Colonic mucosa (tissue), 4 donors: ENCODE measurements around the gene CALHM2. TPM values are rescaled to one million over a fixed set of nuclear protein-coding genes. Genes with fewer than 3 reads are reported as not detected.
A peak's percentile ranks its signal among the peaks of the same experiment; 100 is the strongest.
"Not testable (repeated sequence)": the region's sequence is repeated elsewhere in the genome, so short reads cannot be mapped to it uniquely, and the experiment has no call there.

Source experiments
- DNase-seq: peaks from one replicate; pipeline ENCODE4 v3.0.0-alpha.2; 2020
- H3K27ac ChIP-seq: fragments of 200-600 bp; one replicate; pipeline ENCODE4 v1.8.0; 2021
- H3K27me3 ChIP-seq: fragments of 200-600 bp; one replicate; pipeline ENCODE4 v1.8.0; 2021
- H3K36me3 ChIP-seq: fragments of 200-600 bp; one replicate; pipeline ENCODE4 v1.8.0; 2021
- H3K4me1 ChIP-seq: fragments of 200-600 bp; one replicate; pipeline ENCODE4 v1.8.0; 2021; ENCODE audit warnings: mild to moderate bottlenecking
- H3K4me3 ChIP-seq: fragments of 200-600 bp; one replicate; pipeline ENCODE4 v1.8.0; 2021
- H3K9ac ChIP-seq, 2 donors: one replicate each; pipeline ENCODE4 v1.7.0; 2013; ENCODE audit warnings: control low read depth in 2 of 2, low read depth in 2 of 2, low read length in 2 of 2
- H3K9me3 ChIP-seq: fragments of 200-600 bp; one replicate; pipeline ENCODE4 v1.8.0; 2021
- intact Hi-C: fragments of 100-400 bp; cut with DNase I; formaldehyde crosslinking; loops from one replicate; pipeline ENCODE4 v1.14.1; 2022
- total RNA-seq, 2 donors: library from RNA; stranded (reverse); fragmentation: NEBNext Ultra II Directional in 1 of 2; extraction: Animal tissue kit (Norgen Biotek cat#: 25700) in 1 of 2; gene quantifications; one replicate each; pipeline ENCODE4 v1.2.1, GENCODE V29; 2021
- TF ChIP-seq, protein P1 (sequence below): fragments of 200-600 bp; IDR thresholded peaks from one replicate; pipeline ENCODE4 v1.8.0; 2022; ENCODE audit warnings: antibody characterized with exemption, mild to moderate bottlenecking
- donor health status: healthy.
- donor health status: DM: no; HTN: no; CAD: no.
- donor health status: DM: no; HTN: no; CAD: no.

The CALHM2 gene
- total RNA-seq, 2 donors from 2014 or later, result 3.5 to 8.0 TPM

DNA sequence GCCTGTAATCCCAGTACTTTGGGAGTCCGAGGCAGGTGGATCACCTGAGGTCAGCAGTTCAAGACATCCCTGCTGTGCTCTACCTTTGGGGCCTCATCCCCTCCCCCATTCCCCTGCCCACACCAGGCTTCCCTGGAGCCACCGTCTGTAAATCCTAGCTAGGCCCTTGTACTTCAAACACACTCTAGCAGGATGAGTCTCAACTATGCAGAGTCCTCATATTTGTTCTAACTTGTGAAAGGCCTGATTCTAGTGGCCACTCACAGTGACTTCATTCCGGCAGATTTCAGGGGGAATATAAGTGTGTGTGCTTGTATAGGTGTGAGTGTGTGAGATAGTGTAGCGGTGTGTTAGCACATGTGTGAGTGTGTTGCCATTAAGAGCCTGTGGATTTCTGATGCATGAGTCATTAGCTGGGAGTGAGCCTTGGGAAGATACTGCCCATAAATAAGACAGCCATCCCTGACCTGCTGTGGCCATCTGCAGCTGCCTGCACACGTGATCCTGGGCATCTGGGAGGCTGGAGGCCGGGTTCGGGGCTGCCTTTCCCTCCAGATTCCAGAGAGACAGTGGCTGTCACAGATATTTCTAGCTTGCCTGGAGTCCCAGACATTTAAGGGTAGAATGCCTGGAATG, 39.7 kb upstream of the CALHM2 start:
- no peaks in the 10 kb centered on the region for H3K4me1 ChIP-seq
- H3K4me3 ChIP-seq, result no peak overlapping the region
- peaks cover 29% of the 10 kb centered on the region for H3K27me3 ChIP-seq
- H3K27ac ChIP-seq, result no peak overlapping the region
- intact Hi-C loops, result no loop called here
- H3K36me3 ChIP-seq, result no peaks in the 10 kb centered on the region
- no peaks in the 10 kb centered on the region for H3K9me3 ChIP-seq
- no peak overlapping the region for H3K9ac ChIP-seq
- DNase-seq, result no peak
- TF ChIP-seq, protein P1, sequence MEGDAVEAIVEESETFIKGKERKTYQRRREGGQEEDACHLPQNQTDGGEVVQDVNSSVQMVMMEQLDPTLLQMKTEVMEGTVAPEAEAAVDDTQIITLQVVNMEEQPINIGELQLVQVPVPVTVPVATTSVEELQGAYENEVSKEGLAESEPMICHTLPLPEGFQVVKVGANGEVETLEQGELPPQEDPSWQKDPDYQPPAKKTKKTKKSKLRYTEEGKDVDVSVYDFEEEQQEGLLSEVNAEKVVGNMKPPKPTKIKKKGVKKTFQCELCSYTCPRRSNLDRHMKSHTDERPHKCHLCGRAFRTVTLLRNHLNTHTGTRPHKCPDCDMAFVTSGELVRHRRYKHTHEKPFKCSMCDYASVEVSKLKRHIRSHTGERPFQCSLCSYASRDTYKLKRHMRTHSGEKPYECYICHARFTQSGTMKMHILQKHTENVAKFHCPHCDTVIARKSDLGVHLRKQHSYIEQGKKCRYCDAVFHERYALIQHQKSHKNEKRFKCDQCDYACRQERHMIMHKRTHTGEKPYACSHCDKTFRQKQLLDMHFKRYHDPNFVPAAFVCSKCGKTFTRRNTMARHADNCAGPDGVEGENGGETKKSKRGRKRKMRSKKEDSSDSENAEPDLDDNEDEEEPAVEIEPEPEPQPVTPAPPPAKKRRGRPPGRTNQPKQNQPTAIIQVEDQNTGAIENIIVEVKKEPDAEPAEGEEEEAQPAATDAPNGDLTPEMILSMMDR, result no peak

DNA sequence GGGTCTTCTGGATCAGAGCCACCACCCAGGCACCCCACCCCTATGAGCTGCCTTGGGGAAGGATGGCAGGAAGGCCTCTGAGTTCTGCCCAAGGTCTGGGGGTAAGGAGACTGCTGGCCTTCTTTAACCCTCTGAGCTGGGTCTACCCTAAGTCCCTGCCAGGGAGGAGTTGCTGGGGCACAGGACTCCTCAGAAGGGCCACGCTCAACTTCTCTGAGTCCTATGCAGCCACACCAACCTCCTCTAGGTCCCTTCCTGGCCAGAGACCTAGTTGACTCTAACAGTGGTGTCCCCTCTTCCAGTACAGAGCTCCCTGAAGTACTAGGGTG, 38.8 kb upstream of the CALHM2 start:
- no peak for DNase-seq
- Histone ChIP-seq H3K4me1 (no peaks in the 10 kb centered on the region), H3K9ac (no peak overlapping the region), H3K27me3 (peaks cover 29% of the 10 kb centered on the region), H3K36me3 (no peaks in the 10 kb centered on the region), H3K27ac (no peak overlapping the region), H3K4me3 (no peak overlapping the region), H3K9me3 (no peaks in the 10 kb centered on the region)
- intact Hi-C loops, result no loop called here
- TF ChIP-seq, protein P1, result no peak

- Histone ChIP-seq H3K9ac (no peak overlapping the region), H3K27ac (no peak overlapping the region), H3K27me3 (no peaks in the 10 kb centered on the region), H3K4me1 (no peaks in the 10 kb centered on the region), H3K9me3 (no peaks in the 10 kb centered on the region), H3K4me3 (no peak overlapping the region), H3K36me3 (no peaks in the 10 kb centered on the region)
- DNase-seq, result no peak
- TF ChIP-seq, protein P1, result no peak
- intact Hi-C loops, result no loop called here
Measured at GRCh38 chr10:103487410-103487708, 35.2 kb upstream of the CALHM2 start.

DNA sequence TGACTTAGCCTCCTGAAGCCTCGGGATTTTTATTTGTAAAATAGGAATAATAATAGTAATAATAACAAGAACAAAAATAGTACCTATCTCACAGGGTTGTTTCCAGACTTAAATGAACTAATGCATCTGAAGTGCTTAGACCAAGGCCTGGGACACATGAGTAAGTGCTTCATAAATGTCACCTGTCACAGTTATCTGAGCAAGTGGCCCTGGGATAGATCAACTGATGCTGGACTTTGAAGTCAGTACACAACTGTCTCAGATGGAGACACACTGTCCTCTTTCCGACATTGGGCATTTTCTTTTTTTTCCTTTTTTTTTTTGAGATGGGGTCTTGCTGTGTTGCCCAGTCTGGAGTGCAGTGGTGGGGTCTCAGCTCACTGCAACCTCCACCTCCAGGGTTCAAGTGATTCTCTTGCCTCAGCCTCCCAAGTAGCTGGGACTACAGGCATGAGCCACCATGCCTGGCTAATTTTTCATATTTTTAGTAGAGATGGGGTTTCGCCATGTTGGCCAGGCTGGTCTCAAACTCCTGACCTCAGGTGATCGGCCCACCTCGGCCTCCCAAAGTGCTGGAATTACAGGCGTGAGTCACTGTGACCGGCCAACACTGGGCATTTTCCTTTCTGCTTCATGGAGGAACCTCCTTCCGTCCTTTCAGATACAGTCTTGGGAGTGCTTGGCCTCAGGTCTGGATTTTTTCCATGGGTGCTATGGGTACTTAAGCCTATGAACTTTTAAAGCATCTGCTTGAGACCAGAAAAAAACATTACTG, 34.7 kb upstream of the CALHM2 start:
- intact Hi-C loops, result not testable (repeated sequence)

GRCh38 chr10:103481974-103482531, 29.9 kb upstream of the CALHM2 start:
- TF ChIP-seq, protein P1, result peak; percentile 44
- peak; percentile 44 for DNase-seq
- Histone ChIP-seq H3K27ac (no peak overlapping the region), H3K27me3 (no peaks in the 10 kb centered on the region), H3K9ac (no peak overlapping the region), H3K4me1 (no peaks in the 10 kb centered on the region), H3K9me3 (no peaks in the 10 kb centered on the region), H3K4me3 (no peak overlapping the region), H3K36me3 (no peaks in the 10 kb centered on the region)
- intact Hi-C loops, result loop anchor here (2.0 kb wide), 1 partner anchor 63 kb away; no protein-coding TSS in a partner anchor

More for the DNA sequence above, 34.7 kb upstream of the CALHM2 start:
- not testable (repeated sequence) for H3K36me3 ChIP-seq, H3K27ac ChIP-seq, H3K9ac ChIP-seq, H3K4me1 ChIP-seq, H3K9me3 ChIP-seq, DNase-seq, H3K4me3 ChIP-seq, H3K27me3 ChIP-seq

DNA sequence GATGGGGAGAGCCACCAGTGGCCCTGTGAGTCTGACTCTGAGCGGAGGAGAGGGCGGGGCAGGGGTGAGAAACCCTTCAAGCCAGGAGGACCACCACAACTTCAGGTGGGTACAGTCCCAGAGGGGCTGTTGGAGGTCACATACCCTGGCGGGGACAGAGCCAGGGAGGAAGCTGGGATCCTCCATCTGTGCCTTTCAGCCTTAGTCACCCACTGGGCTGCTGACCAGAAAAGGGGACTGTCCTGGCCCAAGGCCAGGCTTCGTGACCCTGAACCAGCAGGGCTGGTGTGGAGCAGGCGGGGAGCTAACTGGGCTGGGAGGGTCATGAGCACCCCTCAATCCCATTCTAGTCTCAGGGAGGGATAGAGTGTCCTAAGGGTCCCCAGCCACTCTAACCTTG, 28.4 kb upstream of the CALHM2 start:
- H3K9me3 ChIP-seq, result no peaks in the 10 kb centered on the region
- no peak for DNase-seq
- H3K4me3 ChIP-seq, result no peak overlapping the region
- no peak overlapping the region for H3K27ac ChIP-seq
- H3K9ac ChIP-seq, result no peak overlapping the region
- H3K36me3 ChIP-seq, result no peaks in the 10 kb centered on the region
- intact Hi-C loops, result no loop called here
- TF ChIP-seq, protein P1, result no peak
- no peaks in the 10 kb centered on the region for H3K27me3 ChIP-seq
- H3K4me1 ChIP-seq, result no peaks in the 10 kb centered on the region
